T-helper 1 cell treated with Interleukin-12 subunit alpha and Interleukin-12 subunit beta and Interleukin-4 antibody, amounts not matched to agents 30 μg/mL and 1 μg/mL, for 36 hours (primary cell): Measurements from ENCODE around the gene PARVB.

Experiments
- H3K27ac Mint-ChIP-seq: one replicate; pipeline ENCODE4 v1.8.0; 2021; ENCODE audit warnings: mild to moderate bottlenecking, mixed read lengths
- H3K27me3 Mint-ChIP-seq: one replicate; pipeline ENCODE4 v1.8.0; 2021; ENCODE audit warnings: low read depth, mixed read lengths
- H3K36me3 Mint-ChIP-seq: one replicate; pipeline ENCODE4 v1.8.0; 2021; ENCODE audit warnings: low read depth, mixed read lengths
- H3K4me1 Mint-ChIP-seq: one replicate; pipeline ENCODE4 v1.8.0; 2021; ENCODE audit warnings: low read depth, mixed read lengths
- H3K4me3 Mint-ChIP-seq: one replicate; pipeline ENCODE4 v1.8.0; 2021; ENCODE audit warnings: mild to moderate bottlenecking, moderate library complexity, mixed read lengths
- H3K9me3 Mint-ChIP-seq: one replicate; pipeline ENCODE4 v1.8.0; 2021; ENCODE audit warnings: mixed read lengths

Gene PARVB

GRCh38 chr22:44209343-44209742 is 185.2 kb downstream of the PARVB start:
- peaks cover 6% of the 10 kb centered on the region for H3K4me1 Mint-ChIP-seq
- H3K27ac Mint-ChIP-seq, result no peak overlapping the region
- H3K36me3 Mint-ChIP-seq, result peaks cover 10% of the 10 kb centered on the region
- H3K4me3 Mint-ChIP-seq, result no peak overlapping the region
- no peaks in the 10 kb centered on the region for H3K27me3 Mint-ChIP-seq
- H3K9me3 Mint-ChIP-seq, result peaks cover 5% of the 10 kb centered on the region

GRCh38 chr22:44210722-44211121 is 186.6 kb downstream of the PARVB start:
- no peak overlapping the region for H3K27ac Mint-ChIP-seq
- peaks cover 10% of the 10 kb centered on the region for H3K36me3 Mint-ChIP-seq
- no peaks in the 10 kb centered on the region for H3K27me3 Mint-ChIP-seq

GRCh38 chr22:44211256-44211945 is 187.3 kb downstream of the PARVB start:
- Mint-ChIP-seq H3K4me1 (peaks cover 6% of the 10 kb centered on the region), H3K9me3 (peaks cover 9% of the 10 kb centered on the region), H3K27ac (no peak overlapping the region), H3K36me3 (peaks cover 10% of the 10 kb centered on the region), H3K27me3 (no peaks in the 10 kb centered on the region), H3K4me3 (no peak overlapping the region)

More at GRCh38 chr22:44210722-44211121, 186.6 kb downstream of the PARVB start:
- H3K4me3 Mint-ChIP-seq, result no peak overlapping the region
- H3K4me1 Mint-ChIP-seq, result peaks cover 6% of the 10 kb centered on the region
- H3K9me3 Mint-ChIP-seq, result peaks cover 5% of the 10 kb centered on the region

- Mint-ChIP-seq H3K27me3 (no peaks in the 10 kb centered on the region), H3K36me3 (peaks cover 10% of the 10 kb centered on the region), H3K4me3 (no peak overlapping the region), H3K4me1 (peaks cover 6% of the 10 kb centered on the region), H3K27ac (no peak overlapping the region), H3K9me3 (peaks cover 11% of the 10 kb centered on the region)
Measured at GRCh38 chr22:44211946-44212930, 188.1 kb downstream of the PARVB start.

GRCh38 chr22:44212936-44213335 is 188.8 kb downstream of the PARVB start:
- peaks cover 11% of the 10 kb centered on the region for H3K9me3 Mint-ChIP-seq
- H3K27ac Mint-ChIP-seq, result no peak overlapping the region
- no peaks in the 10 kb centered on the region for H3K27me3 Mint-ChIP-seq
- H3K4me1 Mint-ChIP-seq, result peaks cover 6% of the 10 kb centered on the region
- no peak overlapping the region for H3K4me3 Mint-ChIP-seq
- peaks cover 10% of the 10 kb centered on the region for H3K36me3 Mint-ChIP-seq

GRCh38 chr22:44213489-44214043 is 189.5 kb downstream of the PARVB start:
- Mint-ChIP-seq H3K27ac (no peak overlapping the region), H3K27me3 (no peaks in the 10 kb centered on the region), H3K4me1 (peaks cover 6% of the 10 kb centered on the region), H3K4me3 (no peak overlapping the region), H3K36me3 (peaks cover 7% of the 10 kb centered on the region), H3K9me3 (peaks cover 11% of the 10 kb centered on the region)

GRCh38 chr22:44214187-44214586 is 190.1 kb downstream of the PARVB start:
- no peaks in the 10 kb centered on the region for H3K27me3 Mint-ChIP-seq
- peaks cover 4% of the 10 kb centered on the region for H3K36me3 Mint-ChIP-seq
- peaks cover 11% of the 10 kb centered on the region for H3K9me3 Mint-ChIP-seq
- H3K4me1 Mint-ChIP-seq, result peaks cover 6% of the 10 kb centered on the region
- H3K4me3 Mint-ChIP-seq, result no peak overlapping the region
- no peak overlapping the region for H3K27ac Mint-ChIP-seq

- Mint-ChIP-seq H3K9me3 (peaks cover 7% of the 10 kb centered on the region), H3K27ac (no peak overlapping the region), H3K36me3 (peaks cover 1% of the 10 kb centered on the region), H3K4me1 (peaks cover 3% of the 10 kb centered on the region), H3K4me3 (no peak overlapping the region), H3K27me3 (no peaks in the 10 kb centered on the region)
Measured at GRCh38 chr22:44214764-44215163, 190.7 kb downstream of the PARVB start.

- no peaks in the 10 kb centered on the region for H3K27me3 Mint-ChIP-seq
- H3K27ac Mint-ChIP-seq, result no peak overlapping the region
- H3K9me3 Mint-ChIP-seq, result peaks cover 7% of the 10 kb centered on the region
- H3K36me3 Mint-ChIP-seq, result no peaks in the 10 kb centered on the region
- H3K4me3 Mint-ChIP-seq, result no peak overlapping the region
- no peaks in the 10 kb centered on the region for H3K4me1 Mint-ChIP-seq
Measured at GRCh38 chr22:44215287-44215686, 191.2 kb downstream of the PARVB start.

GRCh38 chr22:44217346-44217745 is 193.2 kb downstream of the PARVB start:
- H3K27me3 Mint-ChIP-seq, result no peaks in the 10 kb centered on the region
- H3K4me1 Mint-ChIP-seq, result no peaks in the 10 kb centered on the region
- H3K9me3 Mint-ChIP-seq, result peaks cover 7% of the 10 kb centered on the region
- no peaks in the 10 kb centered on the region for H3K36me3 Mint-ChIP-seq
- no peak overlapping the region for H3K4me3 Mint-ChIP-seq
- no peak overlapping the region for H3K27ac Mint-ChIP-seq

- H3K4me1 Mint-ChIP-seq, result no peaks in the 10 kb centered on the region
- H3K4me3 Mint-ChIP-seq, result no peak overlapping the region
Measured at GRCh38 chr22:44218071-44218470, 194.0 kb downstream of the PARVB start.

GRCh38 chr22:44219101-44219870 is 195.2 kb downstream of the PARVB start:
- H3K27me3 Mint-ChIP-seq, result no peaks in the 10 kb centered on the region
- no peaks in the 10 kb centered on the region for H3K36me3 Mint-ChIP-seq
- H3K27ac Mint-ChIP-seq, result no peak overlapping the region
- no peak overlapping the region for H3K4me3 Mint-ChIP-seq
- H3K9me3 Mint-ChIP-seq, result peaks cover 7% of the 10 kb centered on the region
- H3K4me1 Mint-ChIP-seq, result no peaks in the 10 kb centered on the region

More at GRCh38 chr22:44218071-44218470, 194.0 kb downstream of the PARVB start:
- Mint-ChIP-seq H3K27ac (no peak overlapping the region), H3K27me3 (no peaks in the 10 kb centered on the region), H3K36me3 (no peaks in the 10 kb centered on the region), H3K9me3 (peaks cover 7% of the 10 kb centered on the region)

- no peaks in the 10 kb centered on the region for H3K36me3 Mint-ChIP-seq
- no peak overlapping the region for H3K27ac Mint-ChIP-seq
- no peak overlapping the region for H3K4me3 Mint-ChIP-seq
Measured at GRCh38 chr22:44220727-44221680, 196.9 kb downstream of the PARVB start.

More at GRCh38 chr22:44220727-44221680, 196.9 kb downstream of the PARVB start:
- Mint-ChIP-seq H3K27me3 (no peaks in the 10 kb centered on the region), H3K9me3 (peaks cover 7% of the 10 kb centered on the region), H3K4me1 (no peaks in the 10 kb centered on the region)
